Neuronal stem cell (in vitro differentiated cells): ENCODE results near the gene THAP3.

Experiments used
- DNase-seq: peaks from one replicate; pipeline ENCODE4 v3.0.0-alpha.2; 2013; ENCODE audit warnings: low spot score
- H2AFZ ChIP-seq: one replicate; pipeline ENCODE4 v1.6.1; 2013; ENCODE audit warnings: mild to moderate bottlenecking, low read length, inconsistent platforms
- H2AK5ac ChIP-seq: 2 replicates; pipeline ENCODE4 v1.6.1; 2013; ENCODE audit warnings: low read depth, mild to moderate bottlenecking, inconsistent platforms, low read length, moderate library complexity, mixed read lengths
- H2BK120ac ChIP-seq: 2 replicates; pipeline ENCODE4 v1.6.1; 2013; ENCODE audit warnings: low read depth, mild to moderate bottlenecking, inconsistent platforms, low read length, moderate library complexity, mixed read lengths
- H2BK12ac ChIP-seq: one replicate; pipeline ENCODE4 v1.6.1; 2013; ENCODE audit warnings: low read length, inconsistent platforms
- H2BK15ac ChIP-seq: 2 replicates; pipeline ENCODE4 v1.6.1; 2013; ENCODE audit warnings: mild to moderate bottlenecking, low read length, inconsistent platforms, mixed read lengths
- H2BK5ac ChIP-seq: one replicate; pipeline ENCODE4 v1.6.1; 2013; ENCODE audit warnings: inconsistent platforms, mild to moderate bottlenecking, low read length, moderate library complexity
- H3K14ac ChIP-seq: one replicate; pipeline ENCODE4 v1.6.1; 2013; ENCODE audit warnings: low read length, inconsistent platforms
- H3K18ac ChIP-seq: 2 replicates; pipeline ENCODE4 v1.6.1; 2013; ENCODE audit warnings: low read length, inconsistent platforms
- H3K23ac ChIP-seq: 2 replicates; pipeline ENCODE4 v1.6.1; 2013; ENCODE audit warnings: low read depth, mild to moderate bottlenecking, mixed read lengths, low read length, inconsistent platforms; ENCODE audit not compliant: poor library complexity
- H3K27ac ChIP-seq: replicated peaks from 3 replicates; pipeline ENCODE4 v1.5.1; 2013; ENCODE audit warnings: low read length, inconsistent platforms
- H3K27me3 ChIP-seq, 3 experiments: 2 replicates each; pipeline ENCODE4 v1.6.1; 2013; ENCODE audit warnings: low read length in 3 of 3, mild to moderate bottlenecking in 2 of 3, inconsistent platforms in 1 of 3, low read depth in 1 of 3, mixed read lengths in 1 of 3, moderate library complexity in 1 of 3; ENCODE audit not compliant: control insufficient read depth in 3 of 3, insufficient read depth in 3 of 3
- H3K36me3 ChIP-seq, 2 donors: replicated peaks in 1 of 2; 2 replicates each; pipeline ENCODE4 v1.6.1; 2013; ENCODE audit warnings: low read length in 2 of 2; ENCODE audit not compliant: control insufficient read depth in 2 of 2, insufficient read depth in 2 of 2
- H3K4ac ChIP-seq: 2 replicates; pipeline ENCODE4 v1.6.1; 2013; ENCODE audit warnings: inconsistent platforms, mild to moderate bottlenecking, low read length, moderate library complexity
- H3K4me1 ChIP-seq, 2 donors: 1 replicate in 1 of 2; 2 replicates in 1 of 2; pipeline ENCODE4 v1.6.1; 2013; ENCODE audit warnings: low read length in 2 of 2, low read depth in 1 of 2; ENCODE audit not compliant: control insufficient read depth in 2 of 2, insufficient read depth in 1 of 2
- H3K4me2 ChIP-seq: one replicate; pipeline ENCODE4 v1.6.1; 2013; ENCODE audit warnings: mild to moderate bottlenecking, low read length, inconsistent platforms; ENCODE audit not compliant: insufficient read depth, poor library complexity, severe bottlenecking
- H3K4me3 ChIP-seq, 2 donors: 2 replicates each; pipeline ENCODE4 v1.5.1; 2013; ENCODE audit warnings: low read length in 2 of 2, mild to moderate bottlenecking in 2 of 2, inconsistent platforms in 1 of 2, moderate library complexity in 1 of 2
- H3K79me1 ChIP-seq: one replicate; pipeline ENCODE4 v1.6.1; 2013; ENCODE audit warnings: low read depth, mild to moderate bottlenecking, inconsistent platforms, low read length, moderate library complexity
- H3K9ac ChIP-seq: one replicate; pipeline ENCODE4 v1.6.1; 2013; ENCODE audit warnings: mild to moderate bottlenecking, low read depth, low read length, inconsistent platforms; ENCODE audit not compliant: poor library complexity
- H3K9me3 ChIP-seq, 2 donors: replicated peaks in 1 of 2; 2 replicates each; pipeline versions ENCODE3 to v1.6.1; 2013; ENCODE audit warnings: low read length in 2 of 2, mild to moderate bottlenecking in 2 of 2, inconsistent platforms in 1 of 2, low read depth in 1 of 2, mixed read lengths in 1 of 2, moderate library complexity in 1 of 2; ENCODE audit not compliant: control insufficient read depth in 2 of 2, insufficient read depth in 1 of 2
- H4K8ac ChIP-seq: one replicate; pipeline ENCODE4 v1.6.1; 2013; ENCODE audit warnings: low read depth, mild to moderate bottlenecking, inconsistent platforms, low read length, moderate library complexity
- H4K91ac ChIP-seq: one replicate; pipeline ENCODE4 v1.6.1; 2013; ENCODE audit warnings: low read length, low read depth, mild to moderate bottlenecking, inconsistent platforms; ENCODE audit not compliant: poor library complexity
- WGBS, 2 donors: extraction: QIAGEN DNeasy Blood & Tissue Kit; methylation state at CpG; one replicate each; pipeline ENCODE4 v1.1.7; 2013; ENCODE audit warnings: missing lambda C conversion rate in 2 of 2, mixed read lengths in 1 of 2; ENCODE audit not compliant: insufficient read length in 2 of 2, insufficient replicate concordance in 1 of 2; ENCODE audit errors: extremely low coverage in 2 of 2; 5-methylcytosine and 5-hydroxymethylcytosine counted together

THAP3 gene

GRCh38 chr1:6594977-6595740 is 29.5 kb upstream of the THAP3 start:
- DNase-seq, result no peak
- Histone ChIP-seq H2BK120ac (no peak overlapping the region), H3K4ac (no peak overlapping the region), H3K27me3 (no peaks in the 10 kb centered on the region), H4K8ac (no peak overlapping the region), H3K4me3 (no peak overlapping the region), H2BK12ac (no peak overlapping the region), H3K4me1 (peaks cover 0 to 5% of the 10 kb centered on the region in 2 donors), H2BK15ac (no peak overlapping the region), H3K79me1 (peaks cover 12% of the 10 kb centered on the region), H3K9ac (no peak overlapping the region), H3K18ac (no peak overlapping the region), H3K27ac (no peak overlapping the region), H3K23ac (no peak overlapping the region), H3K14ac (no peak overlapping the region), H2AFZ (no peak overlapping the region), H4K91ac (no peak overlapping the region), H3K9me3 (no peaks in the 10 kb centered on the region), H3K36me3 (peaks cover 47 to 91% of the 10 kb centered on the region in 2 donors), H2BK5ac (no peak overlapping the region), H3K4me2 (no peak overlapping the region), H2AK5ac (no peak overlapping the region)
- WGBS, 2 donors, result no CpG with 5 or more reads among the region's 11 CpGs

- Histone ChIP-seq H3K4me1 (peaks cover 9 to 10% of the 10 kb centered on the region in 2 donors), H2AK5ac (no peak overlapping the region), H4K8ac (no peak overlapping the region), H3K79me1 (peaks cover 19% of the 10 kb centered on the region), H3K36me3 (peaks cover 44 to 79% of the 10 kb centered on the region in 2 donors), H3K27ac (no peak overlapping the region), H3K27me3 (peaks cover 0 to under 1% (median 0%) of the 10 kb centered on the region in 3 experiments), H4K91ac (no peak overlapping the region), H3K18ac (no peak overlapping the region), H3K4ac (no peak overlapping the region), H2BK120ac (no peak overlapping the region), H3K9me3 (no peaks in the 10 kb centered on the region), H3K23ac (no peak overlapping the region), H2BK15ac (no peak overlapping the region), H3K4me3 (no peak overlapping the region), H2AFZ (no peak overlapping the region), H3K14ac (no peak overlapping the region), H3K4me2 (no peak overlapping the region), H2BK12ac (no peak overlapping the region), H2BK5ac (no peak overlapping the region), H3K9ac (no peak overlapping the region)
- WGBS, 2 donors, result no CpG with 5 or more reads among the region's 7 CpGs
- DNase-seq, result no peak
These were observed 28.3 kb upstream of the THAP3 start for GRCh38 chr1:6596351-6596750.

GRCh38 chr1:6596886-6597776 is 27.5 kb upstream of the THAP3 start:
- H3K4ac ChIP-seq, result no peak overlapping the region
- peaks cover 10 to 17% of the 10 kb centered on the region in 2 donors for H3K4me1 ChIP-seq
- H3K36me3 ChIP-seq, result peaks cover 44 to 71% of the 10 kb centered on the region in 2 donors
- H2AFZ ChIP-seq, result no peak overlapping the region
- H3K27ac ChIP-seq, result no peak overlapping the region
- H2AK5ac ChIP-seq, result no peak overlapping the region
- no peak overlapping the region for H4K91ac ChIP-seq
- no peak overlapping the region for H3K23ac ChIP-seq
- H3K14ac ChIP-seq, result no peak overlapping the region
- no peak overlapping the region for H3K18ac ChIP-seq
- no peak overlapping the region for H3K4me3 ChIP-seq
- H3K9me3 ChIP-seq, result no peaks in the 10 kb centered on the region
- no peak overlapping the region for H4K8ac ChIP-seq
- no CpG with 5 or more reads among the region's 15 CpGs for WGBS, 2 donors
- no peak for DNase-seq
- no peak overlapping the region for H2BK15ac ChIP-seq
- no peak overlapping the region for H2BK120ac ChIP-seq
- peaks cover 23% of the 10 kb centered on the region for H3K79me1 ChIP-seq
- peaks cover 0 to 6% (median 0%) of the 10 kb centered on the region in 3 experiments for H3K27me3 ChIP-seq
- H3K4me2 ChIP-seq, result no peak overlapping the region
- no peak overlapping the region for H3K9ac ChIP-seq
- H2BK5ac ChIP-seq, result no peak overlapping the region
- H2BK12ac ChIP-seq, result no peak overlapping the region

- Histone ChIP-seq H3K9ac (no peak overlapping the region), H3K4ac (no peak overlapping the region), H3K4me2 (no peak overlapping the region), H3K14ac (no peak overlapping the region), H2AK5ac (no peak overlapping the region), H3K23ac (no peak overlapping the region), H3K36me3 (peaks cover 40 to 65% of the 10 kb centered on the region in 2 donors), H2BK5ac (no peak overlapping the region), H2BK12ac (no peak overlapping the region), H3K4me1 (peaks cover 10 to 17% of the 10 kb centered on the region in 2 donors), H3K79me1 (peaks cover 24% of the 10 kb centered on the region), H2AFZ (no peak overlapping the region), H3K27me3 (peaks cover 0 to 6% (median 0%) of the 10 kb centered on the region in 3 experiments), H2BK120ac (no peak overlapping the region), H4K8ac (no peak overlapping the region), H3K4me3 (no peak overlapping the region), H3K9me3 (no peaks in the 10 kb centered on the region), H3K18ac (no peak overlapping the region), H2BK15ac (no peak overlapping the region), H3K27ac (no peak overlapping the region), H4K91ac (no peak overlapping the region)
- DNase-seq, result no peak
- WGBS, 2 donors, result no CpG with 5 or more reads among the region's 6 CpGs
These were observed 26.9 kb upstream of the THAP3 start for GRCh38 chr1:6597777-6598131.
